Measurements from ENCODE around the gene FERMT1. TPM values are rescaled to one million over a fixed set of nuclear protein-coding genes. Genes with fewer than 3 reads are reported as not detected.
"Not testable (repeated sequence)": the region's sequence is repeated elsewhere in the genome, so short reads cannot be mapped to it uniquely, and the experiment has no call there.

FERMT1 gene
- total RNA-seq, 1 donor from 2014 or later = under 0.01 TPM

DNA sequence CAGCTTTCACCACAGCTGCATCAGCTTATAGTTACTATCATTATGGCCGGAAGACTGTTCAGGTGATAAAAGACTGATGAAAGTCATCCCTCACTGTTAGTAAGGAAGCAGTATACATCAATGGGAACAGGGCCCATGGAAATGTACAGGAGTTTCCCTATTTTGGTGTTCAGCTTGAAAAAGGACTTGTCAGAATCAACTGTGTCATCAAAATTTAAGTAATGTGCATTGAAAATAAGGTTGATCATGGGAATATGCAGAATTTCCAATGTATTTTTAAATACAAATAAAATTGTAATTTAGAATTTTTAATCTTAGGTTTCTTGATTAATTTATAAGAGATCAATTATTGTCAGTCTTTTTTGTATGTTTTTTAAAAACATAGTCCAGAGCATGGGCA, 85.7 kb downstream of the FERMT1 start:
- no peak for DNase-seq

DNA sequence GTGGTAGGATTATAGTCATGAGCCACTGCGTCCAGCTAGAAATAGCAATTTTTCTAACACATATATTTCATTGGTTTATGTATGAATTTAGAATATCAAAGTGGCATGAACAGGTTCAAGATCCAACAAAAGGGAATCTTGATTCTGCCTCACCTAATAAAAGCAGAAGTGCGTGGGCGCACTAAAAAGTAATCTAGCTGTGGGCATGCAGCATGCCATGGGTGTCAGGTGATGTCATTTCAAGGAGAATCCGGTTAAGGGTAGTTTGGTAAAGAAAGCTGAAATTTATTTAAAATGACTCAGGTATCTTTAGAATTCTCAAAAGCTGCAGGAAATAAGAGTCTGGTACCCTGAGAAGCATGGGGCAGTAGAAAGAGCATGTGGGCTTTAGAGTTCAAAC, 86.6 kb downstream of the FERMT1 start:
- DNase-seq = no peak

DNA sequence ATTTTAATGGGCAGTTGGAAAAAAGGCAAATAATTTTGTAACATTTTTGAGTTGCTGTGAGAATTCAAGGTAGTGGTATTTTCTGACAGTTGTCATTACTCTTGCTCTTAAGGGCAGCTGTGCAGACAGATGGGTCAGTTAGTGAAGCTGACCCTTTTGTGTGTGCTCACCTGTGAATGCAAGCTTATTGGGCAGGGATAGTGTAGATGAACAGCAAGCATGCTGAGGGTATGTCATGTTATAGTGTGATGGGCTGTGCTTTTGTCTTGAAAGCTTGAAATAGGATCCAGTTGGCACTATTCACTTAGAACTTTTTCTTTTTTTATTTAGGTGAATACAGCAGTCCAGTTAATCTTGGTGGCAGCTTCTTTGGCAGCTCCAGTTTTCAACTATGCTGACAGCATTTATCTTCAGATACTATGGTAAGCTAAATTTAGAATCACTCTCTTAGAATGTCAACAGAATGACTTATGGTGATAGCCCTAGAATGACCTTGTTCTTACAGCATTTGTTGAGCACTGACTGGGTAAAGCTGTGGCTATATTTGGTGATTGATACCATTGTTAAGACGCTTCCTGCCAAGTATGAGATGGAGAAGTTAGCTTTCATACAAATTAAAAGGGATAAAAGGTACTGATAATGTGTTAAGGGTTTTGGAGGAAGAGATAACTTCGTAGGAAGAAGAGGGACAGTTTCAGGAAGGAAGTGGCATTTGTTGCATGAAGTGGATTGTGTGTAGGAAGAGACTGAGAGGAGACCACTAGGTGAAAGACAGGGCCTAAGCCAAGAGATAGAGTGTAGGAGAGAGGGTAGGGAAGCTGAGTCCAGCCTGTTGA, 88.5 kb downstream of the FERMT1 start:
- peak; percentile 83 for DNase-seq

DNA sequence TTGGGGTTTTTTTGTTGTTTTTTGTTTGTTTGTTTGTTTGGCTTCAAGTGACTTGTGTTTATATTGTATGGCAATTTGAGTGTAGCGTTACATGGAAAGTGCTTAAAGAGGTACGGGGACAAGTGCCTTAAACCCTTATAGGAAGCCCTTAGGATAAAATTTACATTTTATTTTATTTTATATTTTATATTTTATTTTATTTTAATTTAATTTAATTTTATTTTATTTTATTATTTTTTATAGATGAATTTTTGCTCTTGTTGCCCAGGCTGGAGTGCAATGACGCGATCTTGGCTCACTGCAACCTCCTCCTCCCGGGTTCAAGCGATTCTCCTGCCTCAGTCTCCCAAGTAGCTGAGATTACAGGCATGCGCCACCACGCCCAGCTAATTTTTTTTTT, 89.9 kb downstream of the FERMT1 start:
- not testable (repeated sequence) for DNase-seq

DNA sequence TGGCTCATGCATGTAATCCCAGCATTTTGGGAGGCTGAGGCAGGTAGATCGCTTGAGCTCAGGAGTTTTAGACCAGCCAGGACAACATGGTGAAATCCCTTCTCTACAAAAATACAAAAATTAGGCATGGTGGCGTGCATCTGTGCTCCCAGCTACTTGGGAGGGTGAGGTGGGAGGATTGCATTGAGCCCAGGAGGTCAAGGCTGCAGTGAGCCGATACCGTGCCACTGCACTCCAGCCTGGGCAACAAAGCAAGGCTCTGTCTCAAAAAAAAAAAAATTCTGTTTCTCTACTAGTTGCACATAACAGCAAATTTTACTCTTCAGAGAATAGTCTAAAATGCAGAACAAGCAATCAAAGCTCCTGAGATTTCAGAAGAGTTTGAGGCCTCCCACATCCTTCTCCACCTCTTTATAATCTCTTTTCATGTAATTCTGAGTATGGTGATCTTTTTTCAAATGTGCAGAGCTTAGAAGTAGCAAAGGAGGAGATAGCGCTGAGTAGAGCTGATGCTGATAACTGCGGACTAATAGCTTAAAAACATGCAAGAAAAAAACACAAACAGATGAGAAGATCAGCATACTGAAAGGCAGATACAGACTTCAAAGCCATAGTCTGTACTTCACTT, 92.3 kb downstream of the FERMT1 start:
- no peak for DNase-seq

DNA sequence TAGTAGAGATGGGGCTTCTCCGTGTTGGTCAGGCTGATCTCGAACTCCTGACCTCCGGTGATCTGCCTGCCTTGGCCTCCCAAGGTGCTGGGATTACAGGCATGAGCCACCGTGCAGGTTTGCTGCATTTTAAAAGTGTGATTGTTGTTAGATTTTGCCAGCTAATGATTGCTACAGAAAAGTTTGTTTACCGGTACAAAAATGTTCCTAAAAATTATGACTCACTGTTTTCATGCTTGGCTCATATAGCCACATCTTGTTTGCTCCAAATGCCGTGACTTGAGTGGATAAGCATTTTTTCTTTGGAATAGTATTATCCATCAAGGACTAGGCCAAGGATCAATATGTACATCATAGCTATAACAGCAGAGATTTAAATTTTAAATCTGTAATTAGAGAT, 93.3 kb downstream of the FERMT1 start:
- DNase-seq = no peak

DNA sequence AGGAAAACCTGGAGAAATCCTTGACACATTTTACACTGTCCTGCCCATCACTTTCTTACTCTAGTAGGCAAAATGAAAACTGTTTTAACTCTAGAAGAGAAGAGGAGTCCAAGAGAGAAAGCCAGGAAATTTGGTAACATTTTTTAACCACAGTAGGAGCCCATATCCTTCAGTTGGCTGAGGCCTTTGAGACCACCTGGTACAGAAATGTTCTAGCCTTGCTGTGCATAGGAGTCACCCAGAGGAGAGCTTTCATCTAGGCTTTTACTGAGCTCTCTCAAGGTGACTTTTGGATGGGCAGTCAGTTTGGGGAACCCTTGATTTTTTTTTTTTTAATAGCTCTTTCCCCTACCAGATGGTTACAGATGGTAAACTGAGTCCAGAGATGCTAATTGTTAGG, 94.0 kb downstream of the FERMT1 start:
- DNase-seq = no peak

DNA sequence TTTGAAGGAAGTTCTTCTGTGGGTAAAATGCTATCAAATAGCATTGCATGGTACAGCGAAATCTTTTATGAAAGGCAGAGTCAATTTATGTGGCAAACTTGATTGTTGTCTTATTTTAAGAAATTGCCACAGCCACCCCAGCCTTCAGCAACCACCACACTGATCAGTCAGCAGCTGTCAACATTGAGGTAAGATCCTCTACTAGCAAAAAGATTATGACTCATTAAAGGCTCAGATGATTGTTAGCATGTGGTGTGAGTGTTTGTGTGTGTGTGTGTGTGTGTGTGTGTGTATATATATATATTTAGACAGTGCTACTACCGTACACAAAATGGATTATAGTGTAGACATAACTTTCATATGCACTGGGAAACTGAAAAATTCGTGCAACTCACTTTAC, 96.8 kb downstream of the FERMT1 start:
- no peak for DNase-seq

Other genes starting within 250 kb of the FERMT1 start
- gene CHGB, start 211.5 kb downstream of the FERMT1 start, total RNA-seq = 0.14 TPM in 1 of 2 replicates, not detected in the other
- 7.0 and 9.4 TPM in 2 replicates for gene TRMT6, start 172.5 kb downstream of the FERMT1 start, total RNA-seq
- 6.8 and 14.4 TPM in 2 replicates for gene MCM8, start 172.4 kb downstream of the FERMT1 start, total RNA-seq
- gene CRLS1, start 116.9 kb downstream of the FERMT1 start, total RNA-seq = 34.4 and 48.6 TPM in 2 replicates
- 0.09 and 0.51 TPM in 2 replicates for gene LRRN4, start 69.0 kb downstream of the FERMT1 start, total RNA-seq

Measured in dermis blood vessel endothelial cell (primary cell).